GM12872 (cell line): ENCODE measurements around the gene TMEM150A.

Experiments
- CTCF ChIP-seq: IDR thresholded peaks from 3 replicates; pipeline ENCODE4 v1.5.1; 2011; ENCODE audit warnings: low read depth, mild to moderate bottlenecking, low read length, moderate library complexity; ENCODE audit not compliant: insufficient read depth

The TMEM150A gene

DNA sequence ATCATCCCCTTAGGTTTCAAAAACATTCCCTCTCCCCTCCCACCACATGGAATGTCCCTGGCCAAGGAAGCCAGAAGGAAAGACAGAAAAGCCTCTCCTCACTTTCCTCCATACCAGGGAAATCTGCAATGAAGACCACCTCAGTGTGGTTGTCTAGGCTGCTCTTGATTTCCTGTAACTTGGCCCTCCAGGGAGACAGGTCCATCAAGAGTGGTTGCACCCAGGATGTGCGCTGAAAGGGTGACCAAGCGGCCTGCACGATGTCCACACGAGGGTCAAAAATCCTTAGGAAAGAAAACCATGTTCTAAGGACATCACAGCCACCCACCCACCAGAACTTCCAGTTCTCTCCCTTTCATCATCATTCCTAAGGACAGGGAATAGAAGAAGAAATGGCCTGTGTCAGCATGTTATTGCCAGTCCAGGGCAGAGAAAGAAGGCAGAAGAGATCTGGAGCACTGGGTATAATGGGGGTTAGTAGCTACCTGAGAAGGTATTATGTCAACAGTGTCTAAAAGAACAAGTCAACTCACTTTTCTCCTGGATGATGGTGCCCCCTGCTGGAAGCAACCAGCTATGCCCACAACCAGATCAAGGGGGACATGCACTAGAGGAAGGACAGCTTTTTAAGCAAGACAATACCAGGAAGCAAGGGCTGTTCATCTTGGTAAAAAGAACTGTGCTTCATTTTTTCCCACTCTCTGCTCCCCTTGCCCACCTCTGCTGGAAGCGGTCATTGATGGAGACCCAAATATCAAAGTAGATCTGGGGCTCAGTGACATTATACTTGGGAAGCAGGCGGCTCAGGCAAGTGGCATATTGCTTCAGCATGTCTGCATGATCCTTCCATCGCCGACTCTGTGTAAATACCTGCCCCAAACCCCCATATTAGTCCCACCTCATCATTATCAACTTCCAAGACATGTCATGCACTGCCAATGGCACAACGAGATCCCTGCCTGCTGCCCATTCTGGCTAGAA is 50.5 kb downstream of the TMEM150A start:
- peak; percentile 90 for TF ChIP-seq CTCF

GRCh38 chr2:85550486-85550885 is 52.0 kb downstream of the TMEM150A start:
- TF ChIP-seq CTCF = no peak

- TF ChIP-seq CTCF = no peak
Observed at GRCh38 chr2:85549826-85550225, 52.7 kb downstream of the TMEM150A start.

GRCh38 chr2:85549095-85549494 is 53.4 kb downstream of the TMEM150A start:
- TF ChIP-seq CTCF = no peak

DNA sequence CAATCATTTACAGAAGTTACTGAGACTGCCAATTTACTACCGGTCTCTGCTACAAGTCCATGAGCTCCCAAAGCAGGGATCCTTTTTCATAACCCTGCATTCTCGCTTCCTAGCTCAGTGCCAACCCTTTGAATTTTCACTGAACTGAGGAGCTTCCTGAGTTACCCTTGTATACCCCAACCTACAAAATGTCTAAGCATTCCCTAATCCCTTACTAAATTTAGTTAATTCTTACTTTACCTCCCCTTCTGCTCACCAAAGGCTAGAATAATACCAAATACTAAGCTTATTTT is 53.9 kb downstream of the TMEM150A start:
- no peak for TF ChIP-seq CTCF
